Measurements from ENCODE around the gene TAF12. TPM values are rescaled to one million over a fixed set of nuclear protein-coding genes. Genes with fewer than 3 reads are reported as not detected.
"Not testable (repeated sequence)": the region's sequence is repeated elsewhere in the genome, so short reads cannot be mapped to it uniquely, and the experiment has no call there.

TAF12 gene
- total and polyA plus RNA-seq, 4 donors = 9.5 to 14.5 (median 11.9) TPM

DNA sequence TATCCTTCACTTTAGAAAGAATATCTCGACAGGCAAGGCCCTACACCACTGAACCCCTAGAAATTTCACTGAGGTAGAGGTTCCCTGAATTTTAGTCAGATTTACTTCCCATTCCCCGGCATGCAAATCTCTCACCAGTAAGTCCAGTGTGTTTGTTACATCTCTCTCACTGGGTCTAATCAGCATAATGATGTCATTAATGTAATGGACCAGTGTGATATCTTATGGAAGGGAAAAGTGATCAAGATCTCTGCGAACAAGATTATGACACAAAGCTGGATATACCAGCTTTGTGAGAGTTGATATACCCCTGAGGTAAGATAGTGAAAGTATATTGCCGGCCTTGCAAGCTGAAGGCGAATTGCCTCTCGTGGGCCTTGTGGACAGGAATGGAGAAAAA is 13.5 kb upstream of the TAF12 start:
- Histone ChIP-seq H3K4me1 (ENCODE audit: control insufficient read depth in 4 of 4, insufficient read depth in 4 of 4, low read length in 3 of 4) (peaks cover 2 to 9% (median 4%) of the 10 kb centered on the region in 4 donors), H3K4me3 (ENCODE audit: low read depth in 1 of 3, low read length in 3 of 3) (no peak overlapping the region), H3K27me3 (ENCODE audit: control insufficient read depth in 4 of 4, insufficient read depth in 4 of 4, low read length in 3 of 4) (no peaks in the 10 kb centered on the region), H3K9ac (ENCODE audit: low read depth in 1 of 2, low read length in 2 of 2) (no peak overlapping the region), H3K36me3 (ENCODE audit: control insufficient read depth in 4 of 4, insufficient read depth in 3 of 4, low read depth in 1 of 4, low read length in 3 of 4) (no peaks in the 10 kb centered on the region), H3K9me3 (ENCODE audit: control insufficient read depth in 4 of 4, low read length in 3 of 4) (no peaks in the 10 kb centered on the region), H3K27ac (ENCODE audit: low read depth in 1 of 2, low read length in 2 of 2) (no peak overlapping the region)
- TF ChIP-seq FOXA1 (IDR thresholded peaks at IDR 0.05) (no peak), EGR1 (IDR thresholded peaks at IDR 0.05; ENCODE audit: low read depth in 2 of 2) (no peak), RXRA (IDR thresholded peaks at IDR 0.05) (no peak), RAD21 (IDR thresholded peaks at IDR 0.05) (no peak), FOXA2 (IDR thresholded peaks at IDR 0.05) (no peak), HNF4G (IDR thresholded peaks at IDR 0.05) (no peak), YY1 (IDR thresholded peaks at IDR 0.05) (no peak), NR2F2 (IDR thresholded peaks at IDR 0.05) (no peak), HNF4A (conservative IDR thresholded peaks at IDR 0.05) (no peak), GABPA (IDR thresholded peaks at IDR 0.05 in 1 of 2, conservative IDR thresholded peaks at IDR 0.05 in 1 of 2) (no peak), TAF1 (conservative IDR thresholded peaks at IDR 0.05) (no peak), SP1 (IDR thresholded peaks at IDR 0.05) (no peak)
- TF ChIP-seq, protein P1, sequence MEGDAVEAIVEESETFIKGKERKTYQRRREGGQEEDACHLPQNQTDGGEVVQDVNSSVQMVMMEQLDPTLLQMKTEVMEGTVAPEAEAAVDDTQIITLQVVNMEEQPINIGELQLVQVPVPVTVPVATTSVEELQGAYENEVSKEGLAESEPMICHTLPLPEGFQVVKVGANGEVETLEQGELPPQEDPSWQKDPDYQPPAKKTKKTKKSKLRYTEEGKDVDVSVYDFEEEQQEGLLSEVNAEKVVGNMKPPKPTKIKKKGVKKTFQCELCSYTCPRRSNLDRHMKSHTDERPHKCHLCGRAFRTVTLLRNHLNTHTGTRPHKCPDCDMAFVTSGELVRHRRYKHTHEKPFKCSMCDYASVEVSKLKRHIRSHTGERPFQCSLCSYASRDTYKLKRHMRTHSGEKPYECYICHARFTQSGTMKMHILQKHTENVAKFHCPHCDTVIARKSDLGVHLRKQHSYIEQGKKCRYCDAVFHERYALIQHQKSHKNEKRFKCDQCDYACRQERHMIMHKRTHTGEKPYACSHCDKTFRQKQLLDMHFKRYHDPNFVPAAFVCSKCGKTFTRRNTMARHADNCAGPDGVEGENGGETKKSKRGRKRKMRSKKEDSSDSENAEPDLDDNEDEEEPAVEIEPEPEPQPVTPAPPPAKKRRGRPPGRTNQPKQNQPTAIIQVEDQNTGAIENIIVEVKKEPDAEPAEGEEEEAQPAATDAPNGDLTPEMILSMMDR (IDR thresholded peaks at IDR 0.05; ENCODE audit: low read depth, low read length, missing input control) = no peak
- TF ChIP-seq, protein P2, sequence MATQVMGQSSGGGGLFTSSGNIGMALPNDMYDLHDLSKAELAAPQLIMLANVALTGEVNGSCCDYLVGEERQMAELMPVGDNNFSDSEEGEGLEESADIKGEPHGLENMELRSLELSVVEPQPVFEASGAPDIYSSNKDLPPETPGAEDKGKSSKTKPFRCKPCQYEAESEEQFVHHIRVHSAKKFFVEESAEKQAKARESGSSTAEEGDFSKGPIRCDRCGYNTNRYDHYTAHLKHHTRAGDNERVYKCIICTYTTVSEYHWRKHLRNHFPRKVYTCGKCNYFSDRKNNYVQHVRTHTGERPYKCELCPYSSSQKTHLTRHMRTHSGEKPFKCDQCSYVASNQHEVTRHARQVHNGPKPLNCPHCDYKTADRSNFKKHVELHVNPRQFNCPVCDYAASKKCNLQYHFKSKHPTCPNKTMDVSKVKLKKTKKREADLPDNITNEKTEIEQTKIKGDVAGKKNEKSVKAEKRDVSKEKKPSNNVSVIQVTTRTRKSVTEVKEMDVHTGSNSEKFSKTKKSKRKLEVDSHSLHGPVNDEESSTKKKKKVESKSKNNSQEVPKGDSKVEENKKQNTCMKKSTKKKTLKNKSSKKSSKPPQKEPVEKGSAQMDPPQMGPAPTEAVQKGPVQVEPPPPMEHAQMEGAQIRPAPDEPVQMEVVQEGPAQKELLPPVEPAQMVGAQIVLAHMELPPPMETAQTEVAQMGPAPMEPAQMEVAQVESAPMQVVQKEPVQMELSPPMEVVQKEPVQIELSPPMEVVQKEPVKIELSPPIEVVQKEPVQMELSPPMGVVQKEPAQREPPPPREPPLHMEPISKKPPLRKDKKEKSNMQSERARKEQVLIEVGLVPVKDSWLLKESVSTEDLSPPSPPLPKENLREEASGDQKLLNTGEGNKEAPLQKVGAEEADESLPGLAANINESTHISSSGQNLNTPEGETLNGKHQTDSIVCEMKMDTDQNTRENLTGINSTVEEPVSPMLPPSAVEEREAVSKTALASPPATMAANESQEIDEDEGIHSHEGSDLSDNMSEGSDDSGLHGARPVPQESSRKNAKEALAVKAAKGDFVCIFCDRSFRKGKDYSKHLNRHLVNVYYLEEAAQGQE (IDR thresholded peaks at IDR 0.05) = no peak
- TF ChIP-seq, protein P3, sequence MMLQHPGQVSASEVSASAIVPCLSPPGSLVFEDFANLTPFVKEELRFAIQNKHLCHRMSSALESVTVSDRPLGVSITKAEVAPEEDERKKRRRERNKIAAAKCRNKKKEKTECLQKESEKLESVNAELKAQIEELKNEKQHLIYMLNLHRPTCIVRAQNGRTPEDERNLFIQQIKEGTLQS (IDR thresholded peaks at IDR 0.05) = no peak
- TF ChIP-seq, protein P4, sequence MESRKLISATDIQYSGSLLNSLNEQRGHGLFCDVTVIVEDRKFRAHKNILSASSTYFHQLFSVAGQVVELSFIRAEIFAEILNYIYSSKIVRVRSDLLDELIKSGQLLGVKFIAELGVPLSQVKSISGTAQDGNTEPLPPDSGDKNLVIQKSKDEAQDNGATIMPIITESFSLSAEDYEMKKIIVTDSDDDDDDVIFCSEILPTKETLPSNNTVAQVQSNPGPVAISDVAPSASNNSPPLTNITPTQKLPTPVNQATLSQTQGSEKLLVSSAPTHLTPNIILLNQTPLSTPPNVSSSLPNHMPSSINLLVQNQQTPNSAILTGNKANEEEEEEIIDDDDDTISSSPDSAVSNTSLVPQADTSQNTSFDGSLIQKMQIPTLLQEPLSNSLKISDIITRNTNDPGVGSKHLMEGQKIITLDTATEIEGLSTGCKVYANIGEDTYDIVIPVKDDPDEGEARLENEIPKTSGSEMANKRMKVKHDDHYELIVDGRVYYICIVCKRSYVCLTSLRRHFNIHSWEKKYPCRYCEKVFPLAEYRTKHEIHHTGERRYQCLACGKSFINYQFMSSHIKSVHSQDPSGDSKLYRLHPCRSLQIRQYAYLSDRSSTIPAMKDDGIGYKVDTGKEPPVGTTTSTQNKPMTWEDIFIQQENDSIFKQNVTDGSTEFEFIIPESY (IDR thresholded peaks at IDR 0.05) = no peak
- TF ChIP-seq, protein P5, sequence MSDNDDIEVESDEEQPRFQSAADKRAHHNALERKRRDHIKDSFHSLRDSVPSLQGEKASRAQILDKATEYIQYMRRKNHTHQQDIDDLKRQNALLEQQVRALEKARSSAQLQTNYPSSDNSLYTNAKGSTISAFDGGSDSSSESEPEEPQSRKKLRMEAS (IDR thresholded peaks at IDR 0.05) = no peak
- 94% methylated on average over 6 of the region's 6 CpGs for WGBS
- no peak for DNase-seq (ENCODE audit: low spot score)

DNA sequence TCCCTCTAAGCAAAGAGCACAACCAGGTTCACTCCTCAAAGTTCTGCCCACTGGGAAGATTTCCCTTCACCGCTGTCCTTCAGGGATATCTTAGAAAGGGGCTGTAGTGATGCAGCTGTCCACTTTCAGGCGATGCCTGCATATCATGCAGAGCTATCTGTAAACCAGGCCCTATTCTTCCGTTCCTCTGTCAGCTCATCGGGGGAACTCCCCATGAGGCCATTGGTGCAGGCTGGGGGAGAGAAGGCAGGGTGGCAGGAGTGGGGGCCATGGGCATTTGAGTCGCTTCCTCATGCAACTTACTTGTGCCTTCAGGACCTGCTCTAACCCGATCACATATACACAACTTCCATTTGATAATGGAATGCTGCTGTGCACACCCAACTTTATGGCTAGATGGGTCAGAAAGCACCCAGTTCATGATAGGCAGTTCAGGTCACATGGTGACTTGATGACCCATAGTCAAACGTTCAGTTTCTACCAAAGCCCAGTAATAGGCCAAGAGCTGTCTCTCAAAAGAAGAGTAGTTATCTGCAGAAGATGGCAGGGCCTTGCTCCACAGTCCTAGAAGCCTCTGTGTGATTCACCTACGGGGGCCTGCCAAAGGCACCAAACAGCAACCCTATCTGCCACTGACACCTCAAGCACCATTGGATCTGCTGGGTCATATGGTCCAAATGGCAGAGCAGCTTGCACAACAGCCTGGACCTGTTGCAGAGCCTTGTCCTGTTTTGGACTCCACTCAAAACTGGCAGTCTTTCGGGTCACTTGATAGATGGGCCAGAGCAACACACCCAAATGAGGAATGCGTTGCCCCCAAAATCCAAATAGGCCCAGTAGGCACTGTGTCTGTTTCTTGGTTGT is 12.8 kb upstream of the TAF12 start:
- H3K27me3 ChIP-seq (ENCODE audit: control insufficient read depth in 4 of 4, insufficient read depth in 4 of 4, low read length in 3 of 4); H3K9ac ChIP-seq (ENCODE audit: low read depth in 1 of 2, low read length in 2 of 2); H3K4me1 ChIP-seq (ENCODE audit: control insufficient read depth in 4 of 4, insufficient read depth in 4 of 4, low read length in 3 of 4); H3K4me3 ChIP-seq (ENCODE audit: low read depth in 1 of 3, low read length in 3 of 3); DNase-seq (ENCODE audit: low spot score); H3K27ac ChIP-seq (ENCODE audit: low read depth in 1 of 2, low read length in 2 of 2); H3K9me3 ChIP-seq (ENCODE audit: control insufficient read depth in 4 of 4, low read length in 3 of 4); H3K36me3 ChIP-seq (ENCODE audit: control insufficient read depth in 4 of 4, insufficient read depth in 3 of 4, low read depth in 1 of 4, low read length in 3 of 4): not testable (repeated sequence)
- 79% methylated on average over 10 of the region's 10 CpGs for WGBS

All from liver (tissue), 9 donors.